Measurements from ENCODE around the gene STK33.

DNA sequence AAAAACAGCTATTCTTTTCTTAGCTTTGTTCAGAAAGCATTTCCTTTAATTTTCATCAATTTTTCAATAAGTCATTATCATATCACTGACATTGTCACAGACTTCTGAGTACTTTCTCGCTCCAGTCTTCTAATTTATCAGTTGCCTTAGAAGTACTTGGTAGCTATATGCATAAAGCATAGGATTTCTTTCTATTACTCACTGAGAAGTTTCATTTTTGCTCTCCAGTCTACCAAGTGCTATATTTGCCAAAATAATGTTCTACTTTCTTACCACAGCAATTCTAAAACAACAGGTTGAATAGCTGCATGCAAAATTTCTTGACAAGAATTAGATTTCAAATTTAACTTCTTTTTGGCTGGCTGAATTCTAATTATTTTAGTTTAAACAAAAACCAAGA is 116.3 kb downstream of the STK33 start:
- TF ChIP-seq, protein P1, sequence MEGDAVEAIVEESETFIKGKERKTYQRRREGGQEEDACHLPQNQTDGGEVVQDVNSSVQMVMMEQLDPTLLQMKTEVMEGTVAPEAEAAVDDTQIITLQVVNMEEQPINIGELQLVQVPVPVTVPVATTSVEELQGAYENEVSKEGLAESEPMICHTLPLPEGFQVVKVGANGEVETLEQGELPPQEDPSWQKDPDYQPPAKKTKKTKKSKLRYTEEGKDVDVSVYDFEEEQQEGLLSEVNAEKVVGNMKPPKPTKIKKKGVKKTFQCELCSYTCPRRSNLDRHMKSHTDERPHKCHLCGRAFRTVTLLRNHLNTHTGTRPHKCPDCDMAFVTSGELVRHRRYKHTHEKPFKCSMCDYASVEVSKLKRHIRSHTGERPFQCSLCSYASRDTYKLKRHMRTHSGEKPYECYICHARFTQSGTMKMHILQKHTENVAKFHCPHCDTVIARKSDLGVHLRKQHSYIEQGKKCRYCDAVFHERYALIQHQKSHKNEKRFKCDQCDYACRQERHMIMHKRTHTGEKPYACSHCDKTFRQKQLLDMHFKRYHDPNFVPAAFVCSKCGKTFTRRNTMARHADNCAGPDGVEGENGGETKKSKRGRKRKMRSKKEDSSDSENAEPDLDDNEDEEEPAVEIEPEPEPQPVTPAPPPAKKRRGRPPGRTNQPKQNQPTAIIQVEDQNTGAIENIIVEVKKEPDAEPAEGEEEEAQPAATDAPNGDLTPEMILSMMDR (IDR thresholded peaks at IDR 0.05 in 2 of 3, conservative IDR thresholded peaks at IDR 0.05 in 1 of 3; ENCODE audit: borderline replicate concordance in 1 of 3, insufficient read depth in 1 of 3, low read depth in 2 of 3, low read length in 2 of 3), result no peak
- TF ChIP-seq ZFX (IDR thresholded peaks at IDR 0.05) (no peak), ZNF274 (IDR thresholded peaks at IDR 0.05; ENCODE audit: low read depth, low read length) (no peak), EZH2 (IDR thresholded peaks at IDR 0.05) (no peak), POLR2A (IDR thresholded peaks at IDR 0.05; ENCODE audit: borderline replicate concordance, extremely low read depth, insufficient read depth, insufficient read length) (no peak), SP1 (IDR thresholded peaks at IDR 0.05; ENCODE audit: low read depth) (no peak), EZH2phosphoT487 (IDR thresholded peaks at IDR 0.05; ENCODE audit: borderline replicate concordance) (no peak), RAD21 (IDR thresholded peaks at IDR 0.05; ENCODE audit: low read depth) (no peak), POLR2AphosphoS5 (IDR thresholded peaks at IDR 0.05; ENCODE audit: low read depth, low read length) (no peak)
- TF ChIP-seq, protein P2, sequence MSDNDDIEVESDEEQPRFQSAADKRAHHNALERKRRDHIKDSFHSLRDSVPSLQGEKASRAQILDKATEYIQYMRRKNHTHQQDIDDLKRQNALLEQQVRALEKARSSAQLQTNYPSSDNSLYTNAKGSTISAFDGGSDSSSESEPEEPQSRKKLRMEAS (IDR thresholded peaks at IDR 0.05), result no peak
- TF ChIP-seq, protein P3, sequence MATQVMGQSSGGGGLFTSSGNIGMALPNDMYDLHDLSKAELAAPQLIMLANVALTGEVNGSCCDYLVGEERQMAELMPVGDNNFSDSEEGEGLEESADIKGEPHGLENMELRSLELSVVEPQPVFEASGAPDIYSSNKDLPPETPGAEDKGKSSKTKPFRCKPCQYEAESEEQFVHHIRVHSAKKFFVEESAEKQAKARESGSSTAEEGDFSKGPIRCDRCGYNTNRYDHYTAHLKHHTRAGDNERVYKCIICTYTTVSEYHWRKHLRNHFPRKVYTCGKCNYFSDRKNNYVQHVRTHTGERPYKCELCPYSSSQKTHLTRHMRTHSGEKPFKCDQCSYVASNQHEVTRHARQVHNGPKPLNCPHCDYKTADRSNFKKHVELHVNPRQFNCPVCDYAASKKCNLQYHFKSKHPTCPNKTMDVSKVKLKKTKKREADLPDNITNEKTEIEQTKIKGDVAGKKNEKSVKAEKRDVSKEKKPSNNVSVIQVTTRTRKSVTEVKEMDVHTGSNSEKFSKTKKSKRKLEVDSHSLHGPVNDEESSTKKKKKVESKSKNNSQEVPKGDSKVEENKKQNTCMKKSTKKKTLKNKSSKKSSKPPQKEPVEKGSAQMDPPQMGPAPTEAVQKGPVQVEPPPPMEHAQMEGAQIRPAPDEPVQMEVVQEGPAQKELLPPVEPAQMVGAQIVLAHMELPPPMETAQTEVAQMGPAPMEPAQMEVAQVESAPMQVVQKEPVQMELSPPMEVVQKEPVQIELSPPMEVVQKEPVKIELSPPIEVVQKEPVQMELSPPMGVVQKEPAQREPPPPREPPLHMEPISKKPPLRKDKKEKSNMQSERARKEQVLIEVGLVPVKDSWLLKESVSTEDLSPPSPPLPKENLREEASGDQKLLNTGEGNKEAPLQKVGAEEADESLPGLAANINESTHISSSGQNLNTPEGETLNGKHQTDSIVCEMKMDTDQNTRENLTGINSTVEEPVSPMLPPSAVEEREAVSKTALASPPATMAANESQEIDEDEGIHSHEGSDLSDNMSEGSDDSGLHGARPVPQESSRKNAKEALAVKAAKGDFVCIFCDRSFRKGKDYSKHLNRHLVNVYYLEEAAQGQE (IDR thresholded peaks at IDR 0.05; ENCODE audit: low read depth), result no peak
